ENCODE results near the gene RANGAP1. TPM values are rescaled to one million over a fixed set of nuclear protein-coding genes. Genes with fewer than 3 reads are reported as not detected.

RANGAP1 gene
- total RNA-seq, 1 experiment from 2014 or later = 97.9 TPM

DNA sequence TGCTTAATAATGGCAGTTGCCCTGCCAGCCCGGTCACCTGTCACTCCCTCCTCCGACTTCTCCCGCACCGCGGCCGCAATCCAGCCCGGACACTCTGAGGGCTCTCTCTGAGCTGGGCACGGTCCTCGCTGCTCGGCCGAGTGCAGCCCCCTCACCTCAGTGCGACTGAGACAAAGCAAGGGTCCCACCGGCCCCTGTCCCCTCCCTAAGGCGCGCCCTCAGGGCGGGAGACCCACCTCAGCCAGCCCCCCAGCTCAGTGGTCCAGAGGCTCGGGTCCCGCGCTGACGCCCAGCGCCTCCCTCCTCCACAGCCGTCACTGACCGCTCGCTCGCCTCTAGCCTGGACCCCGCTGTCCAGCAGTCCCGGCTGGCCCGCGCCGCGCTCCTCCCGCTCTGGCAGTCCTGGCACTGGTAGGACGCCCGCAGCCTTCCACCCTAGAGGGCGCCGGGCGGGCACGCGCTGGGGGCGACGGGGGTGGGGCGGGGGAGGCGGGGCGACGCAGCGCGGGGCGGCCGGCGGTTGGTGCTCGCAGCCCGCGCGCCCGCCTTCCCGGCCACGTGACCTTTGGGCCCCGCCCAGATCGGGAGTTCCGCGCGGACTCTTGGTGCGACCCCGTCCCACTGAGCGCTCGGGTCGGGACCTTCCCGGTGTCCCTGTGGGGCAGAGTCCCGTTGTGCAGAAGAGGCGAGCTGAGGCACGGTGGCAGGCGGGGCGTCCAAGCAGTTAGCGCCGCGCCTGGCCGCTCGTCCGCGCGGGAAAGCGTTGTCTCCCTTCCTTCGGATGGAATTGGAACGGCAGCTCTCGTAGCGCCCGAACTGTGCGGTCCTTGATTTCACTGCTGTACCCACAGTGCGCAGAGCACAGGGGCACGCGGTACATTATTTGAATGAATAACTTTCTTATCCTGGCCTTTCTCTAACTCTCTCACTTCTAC is 88.7 kb downstream of the RANGAP1 start:
- DNase-seq (ENCODE audit: low read depth) = peak; percentile 59

Other genes with a start within 250 kb of the RANGAP1 start
- gene EP300, start 193.6 kb downstream of the RANGAP1 start, total RNA-seq (2014; rRNA removed; shearing (Covaris generic)) = 20.1 and 25.2 TPM in 2 replicates
- 15.6 and 21.6 TPM in 2 replicates for gene L3MBTL2, start 80.9 kb downstream of the RANGAP1 start, total RNA-seq (2014; rRNA removed; shearing (Covaris generic))
- not detected in 2 replicates for gene CHADL, start 45.3 kb downstream of the RANGAP1 start, total RNA-seq (2014; rRNA removed; shearing (Covaris generic))
- gene ZC3H7B, start 15.3 kb upstream of the RANGAP1 start, total RNA-seq (2014; rRNA removed; shearing (Covaris generic)) = 19.2 and 36.5 TPM in 2 replicates
- 7.6 and 12.0 TPM in 2 replicates for gene TEF, start 95.8 kb upstream of the RANGAP1 start, total RNA-seq (2014; rRNA removed; shearing (Covaris generic))
- 10.1 and 19.0 TPM in 2 replicates for gene TOB2, start 160.6 kb upstream of the RANGAP1 start, total RNA-seq (2014; rRNA removed; shearing (Covaris generic))
- 42.8 and 69.0 TPM in 2 replicates for gene PHF5A, start 182.5 kb upstream of the RANGAP1 start, total RNA-seq (2014; rRNA removed; shearing (Covaris generic))
- 28.1 and 43.7 TPM in 2 replicates for gene ACO2, start 182.9 kb upstream of the RANGAP1 start, total RNA-seq (2014; rRNA removed; shearing (Covaris generic))